Fibroblast of lung (primary cell): ENCODE results near the gene MRAS.

Source experiments
- EZH2 ChIP-seq: IDR thresholded peaks from 2 replicates; pipeline ENCODE4 v1.5.1; 2012; ENCODE audit warnings: low read length, control low read depth, mild to moderate bottlenecking; ENCODE audit errors: missing control alignments
- TF ChIP-seq, protein P1 (sequence below), 2 donors: IDR thresholded peaks in 1 of 2; conservative IDR thresholded peaks in 1 of 2; 1 replicate in 1 of 2; 2 replicates in 1 of 2; pipeline ENCODE4 v1.5.1; 2011 to 2012; ENCODE audit warnings: low read length in 2 of 2, control low read depth in 1 of 2, inconsistent platforms in 1 of 2, low read depth in 1 of 2, mild to moderate bottlenecking in 1 of 2

DNA sequence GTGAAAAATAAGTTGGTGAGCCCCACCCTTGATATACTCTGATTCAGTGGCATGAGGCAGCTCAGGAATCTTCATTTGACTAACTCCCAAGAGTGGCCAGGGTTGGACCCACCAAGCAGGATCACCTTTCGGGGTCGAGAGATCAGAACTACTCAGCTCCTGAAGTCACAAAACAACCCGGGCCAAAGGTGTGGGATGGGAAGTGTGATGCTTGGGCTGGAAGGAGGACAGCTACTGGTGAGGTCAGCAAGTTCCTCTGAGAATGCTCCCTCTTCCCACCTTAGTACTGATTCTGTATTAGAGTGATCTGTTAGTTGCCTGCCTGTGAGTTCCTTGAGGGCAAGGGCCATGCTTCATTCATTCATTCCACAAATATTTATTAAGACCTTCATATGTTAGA is 101.1 kb downstream of the MRAS start:
- TF ChIP-seq, protein P1, sequence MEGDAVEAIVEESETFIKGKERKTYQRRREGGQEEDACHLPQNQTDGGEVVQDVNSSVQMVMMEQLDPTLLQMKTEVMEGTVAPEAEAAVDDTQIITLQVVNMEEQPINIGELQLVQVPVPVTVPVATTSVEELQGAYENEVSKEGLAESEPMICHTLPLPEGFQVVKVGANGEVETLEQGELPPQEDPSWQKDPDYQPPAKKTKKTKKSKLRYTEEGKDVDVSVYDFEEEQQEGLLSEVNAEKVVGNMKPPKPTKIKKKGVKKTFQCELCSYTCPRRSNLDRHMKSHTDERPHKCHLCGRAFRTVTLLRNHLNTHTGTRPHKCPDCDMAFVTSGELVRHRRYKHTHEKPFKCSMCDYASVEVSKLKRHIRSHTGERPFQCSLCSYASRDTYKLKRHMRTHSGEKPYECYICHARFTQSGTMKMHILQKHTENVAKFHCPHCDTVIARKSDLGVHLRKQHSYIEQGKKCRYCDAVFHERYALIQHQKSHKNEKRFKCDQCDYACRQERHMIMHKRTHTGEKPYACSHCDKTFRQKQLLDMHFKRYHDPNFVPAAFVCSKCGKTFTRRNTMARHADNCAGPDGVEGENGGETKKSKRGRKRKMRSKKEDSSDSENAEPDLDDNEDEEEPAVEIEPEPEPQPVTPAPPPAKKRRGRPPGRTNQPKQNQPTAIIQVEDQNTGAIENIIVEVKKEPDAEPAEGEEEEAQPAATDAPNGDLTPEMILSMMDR (conservative IDR thresholded peaks at IDR 0.05 in 1 of 2, IDR thresholded peaks at IDR 0.05 in 1 of 2; ENCODE audit: low read depth in 1 of 2, low read length in 2 of 2), result no peak
- TF ChIP-seq EZH2, result no peak
